HEK293T (cell line): Measurements from ENCODE around the gene COG8.

Source experiments
- FOXA1 ChIP-seq: fragments of 450-650 bp; IDR thresholded peaks from 2 replicates; pipeline ENCODE4 v1.6.1; 2016; ENCODE audit warnings: mild to moderate bottlenecking
- LEF1 ChIP-seq: fragments of 450-650 bp; IDR thresholded peaks from 2 replicates; pipeline ENCODE4 v1.6.1; 2017; ENCODE audit warnings: mild to moderate bottlenecking, borderline replicate concordance
- SP1 ChIP-seq: fragments of 450-650 bp; IDR thresholded peaks from 2 replicates; pipeline ENCODE4 v1.6.1; 2017
- TARDBP ChIP-seq: fragments of 450-650 bp; IDR thresholded peaks from 2 replicates; pipeline ENCODE4 v1.6.1; 2016
- ZNF384 ChIP-seq: fragments of 450-650 bp; IDR thresholded peaks from 2 replicates; pipeline ENCODE4 v1.6.1; 2016
- TF ChIP-seq, protein P1 (sequence below): fragments of 450-650 bp; IDR thresholded peaks from 2 replicates; pipeline ENCODE4 v1.6.1; 2016

DNA sequence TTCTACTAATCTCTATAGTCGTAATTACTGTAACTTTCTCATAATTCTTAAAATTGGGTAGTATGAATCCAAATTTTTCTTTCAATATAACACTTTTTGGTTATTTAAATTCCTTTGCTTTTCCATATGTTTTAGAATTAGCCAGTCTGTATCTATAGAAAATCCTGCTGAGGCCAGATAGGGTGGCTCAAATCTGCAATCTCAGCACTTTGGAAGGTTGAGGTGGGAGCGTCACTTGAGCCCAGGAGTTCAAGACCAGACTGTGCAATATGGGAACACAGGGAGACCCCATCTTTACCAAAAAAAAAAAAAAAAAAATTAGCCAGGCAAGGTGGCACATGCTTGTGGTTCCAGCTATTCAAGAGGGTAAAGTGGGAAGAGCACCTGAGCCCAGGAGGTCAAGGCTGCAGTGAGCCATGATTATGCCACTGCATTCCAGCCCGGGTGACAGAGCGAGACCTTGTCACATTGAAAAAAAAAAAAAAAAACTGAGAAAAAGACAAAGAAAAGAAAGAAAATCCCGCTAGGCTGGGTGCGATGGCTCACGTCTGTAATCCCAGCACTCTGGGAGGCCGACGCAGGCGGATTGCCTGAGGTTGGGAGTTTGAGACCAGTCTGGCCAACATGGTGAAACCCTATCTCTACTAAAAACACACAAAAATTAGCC is 37.2 kb upstream of the COG8 start:
- TF ChIP-seq, protein P1, sequence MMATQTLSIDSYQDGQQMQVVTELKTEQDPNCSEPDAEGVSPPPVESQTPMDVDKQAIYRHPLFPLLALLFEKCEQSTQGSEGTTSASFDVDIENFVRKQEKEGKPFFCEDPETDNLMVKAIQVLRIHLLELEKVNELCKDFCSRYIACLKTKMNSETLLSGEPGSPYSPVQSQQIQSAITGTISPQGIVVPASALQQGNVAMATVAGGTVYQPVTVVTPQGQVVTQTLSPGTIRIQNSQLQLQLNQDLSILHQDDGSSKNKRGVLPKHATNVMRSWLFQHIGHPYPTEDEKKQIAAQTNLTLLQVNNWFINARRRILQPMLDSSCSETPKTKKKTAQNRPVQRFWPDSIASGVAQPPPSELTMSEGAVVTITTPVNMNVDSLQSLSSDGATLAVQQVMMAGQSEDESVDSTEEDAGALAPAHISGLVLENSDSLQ: no peak
- TF ChIP-seq FOXA1 (no peak), ZNF384 (no peak), LEF1 (no peak), TARDBP (no peak), SP1 (no peak)
